ENCODE data around the gene DCLK1.

Gene DCLK1

DNA sequence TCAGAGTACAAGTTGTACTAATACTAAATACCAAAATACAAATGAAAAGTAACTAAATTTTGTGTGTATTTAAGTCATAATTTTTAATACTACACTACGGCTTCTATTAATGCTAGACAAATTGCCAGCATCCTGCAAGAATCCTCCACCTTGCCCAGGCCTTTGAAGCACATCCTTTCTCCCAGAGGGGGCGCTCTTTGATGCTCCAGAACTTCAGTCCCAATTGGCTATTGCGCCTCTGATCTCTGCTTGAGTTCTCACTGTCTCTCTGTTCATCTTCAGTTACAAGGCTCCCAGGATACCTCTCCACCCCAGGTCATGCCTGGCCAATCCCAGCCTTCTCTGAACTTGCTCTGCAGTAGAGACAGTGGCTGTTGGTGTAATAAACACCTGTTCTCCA lies 141.0 kb downstream of the DCLK1 start:
- H3K27ac ChIP-seq (replicated peaks), result no peak overlapping the region
- H3K4me3 ChIP-seq (replicated peaks; ENCODE audit: insufficient read depth, low read length), result no peak overlapping the region
- no peak for TF ChIP-seq SPI1 (IDR thresholded peaks at IDR 0.05; ENCODE audit: borderline replicate concordance, low read depth)
- TF ChIP-seq, protein P1, sequence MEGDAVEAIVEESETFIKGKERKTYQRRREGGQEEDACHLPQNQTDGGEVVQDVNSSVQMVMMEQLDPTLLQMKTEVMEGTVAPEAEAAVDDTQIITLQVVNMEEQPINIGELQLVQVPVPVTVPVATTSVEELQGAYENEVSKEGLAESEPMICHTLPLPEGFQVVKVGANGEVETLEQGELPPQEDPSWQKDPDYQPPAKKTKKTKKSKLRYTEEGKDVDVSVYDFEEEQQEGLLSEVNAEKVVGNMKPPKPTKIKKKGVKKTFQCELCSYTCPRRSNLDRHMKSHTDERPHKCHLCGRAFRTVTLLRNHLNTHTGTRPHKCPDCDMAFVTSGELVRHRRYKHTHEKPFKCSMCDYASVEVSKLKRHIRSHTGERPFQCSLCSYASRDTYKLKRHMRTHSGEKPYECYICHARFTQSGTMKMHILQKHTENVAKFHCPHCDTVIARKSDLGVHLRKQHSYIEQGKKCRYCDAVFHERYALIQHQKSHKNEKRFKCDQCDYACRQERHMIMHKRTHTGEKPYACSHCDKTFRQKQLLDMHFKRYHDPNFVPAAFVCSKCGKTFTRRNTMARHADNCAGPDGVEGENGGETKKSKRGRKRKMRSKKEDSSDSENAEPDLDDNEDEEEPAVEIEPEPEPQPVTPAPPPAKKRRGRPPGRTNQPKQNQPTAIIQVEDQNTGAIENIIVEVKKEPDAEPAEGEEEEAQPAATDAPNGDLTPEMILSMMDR (IDR thresholded peaks at IDR 0.05; ENCODE audit: insufficient read depth, low read length), result no peak
- TF ChIP-seq, protein P2, sequence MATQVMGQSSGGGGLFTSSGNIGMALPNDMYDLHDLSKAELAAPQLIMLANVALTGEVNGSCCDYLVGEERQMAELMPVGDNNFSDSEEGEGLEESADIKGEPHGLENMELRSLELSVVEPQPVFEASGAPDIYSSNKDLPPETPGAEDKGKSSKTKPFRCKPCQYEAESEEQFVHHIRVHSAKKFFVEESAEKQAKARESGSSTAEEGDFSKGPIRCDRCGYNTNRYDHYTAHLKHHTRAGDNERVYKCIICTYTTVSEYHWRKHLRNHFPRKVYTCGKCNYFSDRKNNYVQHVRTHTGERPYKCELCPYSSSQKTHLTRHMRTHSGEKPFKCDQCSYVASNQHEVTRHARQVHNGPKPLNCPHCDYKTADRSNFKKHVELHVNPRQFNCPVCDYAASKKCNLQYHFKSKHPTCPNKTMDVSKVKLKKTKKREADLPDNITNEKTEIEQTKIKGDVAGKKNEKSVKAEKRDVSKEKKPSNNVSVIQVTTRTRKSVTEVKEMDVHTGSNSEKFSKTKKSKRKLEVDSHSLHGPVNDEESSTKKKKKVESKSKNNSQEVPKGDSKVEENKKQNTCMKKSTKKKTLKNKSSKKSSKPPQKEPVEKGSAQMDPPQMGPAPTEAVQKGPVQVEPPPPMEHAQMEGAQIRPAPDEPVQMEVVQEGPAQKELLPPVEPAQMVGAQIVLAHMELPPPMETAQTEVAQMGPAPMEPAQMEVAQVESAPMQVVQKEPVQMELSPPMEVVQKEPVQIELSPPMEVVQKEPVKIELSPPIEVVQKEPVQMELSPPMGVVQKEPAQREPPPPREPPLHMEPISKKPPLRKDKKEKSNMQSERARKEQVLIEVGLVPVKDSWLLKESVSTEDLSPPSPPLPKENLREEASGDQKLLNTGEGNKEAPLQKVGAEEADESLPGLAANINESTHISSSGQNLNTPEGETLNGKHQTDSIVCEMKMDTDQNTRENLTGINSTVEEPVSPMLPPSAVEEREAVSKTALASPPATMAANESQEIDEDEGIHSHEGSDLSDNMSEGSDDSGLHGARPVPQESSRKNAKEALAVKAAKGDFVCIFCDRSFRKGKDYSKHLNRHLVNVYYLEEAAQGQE (IDR thresholded peaks at IDR 0.05; ENCODE audit: insufficient replicate concordance, low read depth), result no peak
- TF ChIP-seq POLR2AphosphoS5 (IDR thresholded peaks at IDR 0.05; ENCODE audit: low read depth), result no peak
- no peak for TF ChIP-seq GABPA (IDR thresholded peaks at IDR 0.05; ENCODE audit: low read depth)
- H3K27me3 ChIP-seq (ENCODE audit: insufficient read depth, poor library complexity, severe bottlenecking), result peaks cover 2% of the 10 kb centered on the region
- no peak for DNase-seq (ENCODE audit: low read depth in 1 of 2, low spot score in 1 of 2)

DNA sequence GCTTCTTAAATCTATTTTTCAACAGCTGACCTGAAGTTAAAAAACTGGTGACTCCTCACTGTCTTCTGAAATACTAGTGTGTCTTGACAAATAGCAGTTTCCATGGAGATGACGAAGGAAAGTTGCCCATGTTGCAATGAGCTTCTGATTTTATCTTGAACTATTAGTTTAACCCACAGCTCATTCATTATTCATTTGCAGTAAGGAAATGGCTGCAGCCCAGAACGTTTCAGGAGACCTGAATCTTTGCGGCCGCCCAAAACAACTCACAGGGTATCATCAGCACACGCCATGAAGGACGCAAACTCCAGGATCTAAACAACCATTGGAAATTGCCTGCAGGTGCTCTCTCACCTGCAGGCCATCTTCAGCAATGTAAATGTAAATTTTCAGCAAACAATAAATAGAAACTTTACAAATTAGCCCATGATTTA lies 142.5 kb downstream of the DCLK1 start:
- no peak for TF ChIP-seq POLR2AphosphoS5 (IDR thresholded peaks at IDR 0.05; ENCODE audit: low read depth)
- TF ChIP-seq GABPA (IDR thresholded peaks at IDR 0.05; ENCODE audit: low read depth), result no peak
- TF ChIP-seq, protein P1 (IDR thresholded peaks at IDR 0.05; ENCODE audit: insufficient read depth, low read length), result no peak
- no peak for TF ChIP-seq SPI1 (IDR thresholded peaks at IDR 0.05; ENCODE audit: borderline replicate concordance, low read depth)
- TF ChIP-seq, protein P2 (IDR thresholded peaks at IDR 0.05; ENCODE audit: insufficient replicate concordance, low read depth), result no peak
- Histone ChIP-seq H3K27ac (replicated peaks) (no peak overlapping the region), H3K27me3 (ENCODE audit: insufficient read depth, poor library complexity, severe bottlenecking) (peaks cover 2% of the 10 kb centered on the region), H3K4me3 (replicated peaks; ENCODE audit: insufficient read depth, low read length) (no peak overlapping the region)
- no peak for DNase-seq (ENCODE audit: low read depth in 1 of 2, low spot score in 1 of 2)

DNA sequence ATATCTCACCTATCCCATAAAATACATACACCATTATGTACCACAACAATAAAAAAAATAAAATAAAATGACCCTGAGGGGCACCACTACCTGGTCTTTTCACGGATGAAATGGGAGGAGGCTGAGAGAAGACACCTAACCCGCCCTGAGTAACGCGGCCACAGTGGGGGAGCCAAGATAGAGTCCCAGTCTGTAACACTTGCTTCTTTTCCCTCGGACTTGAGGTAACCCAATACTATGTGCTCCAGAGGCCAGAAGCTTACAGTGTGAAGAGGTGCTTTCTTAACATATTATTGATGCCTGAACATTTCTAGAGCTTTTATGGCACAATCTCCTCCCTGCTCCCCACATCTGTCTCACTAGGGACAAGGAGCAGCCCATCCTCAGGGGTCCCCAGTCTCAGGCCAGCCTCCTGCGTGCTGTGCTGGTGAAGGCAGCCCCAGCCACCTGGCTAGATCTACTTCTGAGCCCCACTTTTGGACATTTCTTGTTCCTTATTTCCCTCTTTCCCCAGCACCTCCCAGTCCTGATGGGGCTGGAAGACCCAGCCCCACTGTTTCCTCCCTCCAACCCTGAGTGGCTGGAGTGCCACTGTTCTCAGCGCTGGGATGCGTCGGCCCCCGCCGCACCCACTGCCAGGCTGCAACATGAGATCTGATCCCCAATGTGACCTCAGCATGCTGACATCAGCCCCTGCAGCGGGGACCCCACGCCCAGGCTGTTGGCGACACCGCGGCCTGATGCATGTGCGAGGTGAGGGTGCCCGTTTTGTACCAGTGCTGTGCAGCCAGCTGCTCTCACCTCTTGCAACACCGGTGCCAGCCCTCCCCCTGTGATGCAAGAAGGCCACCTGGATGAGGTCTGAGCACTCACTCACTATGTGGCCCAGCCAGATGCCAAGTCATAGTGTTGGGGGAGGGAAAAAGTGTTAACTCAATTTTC lies 143.3 kb downstream of the DCLK1 start:
- DNase-seq (ENCODE audit: low read depth in 1 of 2, low spot score in 1 of 2), result no peak

DNA sequence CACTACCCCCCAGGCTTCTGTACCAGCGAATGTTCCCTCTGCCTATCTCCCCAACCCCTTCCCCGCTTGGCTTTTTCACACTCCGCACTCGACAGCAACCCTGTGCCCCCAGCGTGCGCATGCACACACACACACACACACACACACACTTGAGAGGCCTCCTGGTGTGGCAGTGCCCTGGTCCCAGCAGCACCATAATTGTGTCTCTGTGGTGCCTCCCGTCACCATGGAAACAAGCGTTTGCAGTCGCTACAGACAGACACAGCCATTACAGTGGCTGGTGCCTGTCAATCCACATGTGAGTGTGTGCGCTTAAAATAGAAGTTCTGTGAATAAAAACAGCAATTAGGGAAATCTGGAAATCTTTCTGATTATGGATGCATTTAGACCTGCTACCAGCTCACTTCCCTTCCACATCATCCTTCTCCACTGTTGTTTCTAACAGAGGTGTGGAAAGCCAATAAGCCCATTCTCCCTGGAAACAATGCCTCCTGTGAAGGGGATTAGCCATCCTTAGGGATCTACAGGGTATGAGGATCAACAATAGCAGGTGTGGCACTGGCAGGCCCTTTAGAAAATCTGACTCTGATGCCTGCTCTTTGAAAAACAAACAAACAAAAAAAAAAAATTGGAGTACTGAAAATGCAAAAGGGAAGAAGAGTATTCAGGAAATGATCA lies 146.3 kb downstream of the DCLK1 start:
- TF ChIP-seq POLR2AphosphoS5 (IDR thresholded peaks at IDR 0.05; ENCODE audit: low read depth) (no peak), GABPA (IDR thresholded peaks at IDR 0.05; ENCODE audit: low read depth) (no peak), SPI1 (IDR thresholded peaks at IDR 0.05; ENCODE audit: borderline replicate concordance, low read depth) (no peak)
- TF ChIP-seq, protein P1 (IDR thresholded peaks at IDR 0.05; ENCODE audit: insufficient read depth, low read length), result no peak
- TF ChIP-seq, protein P2 (IDR thresholded peaks at IDR 0.05; ENCODE audit: insufficient replicate concordance, low read depth), result no peak
- H3K4me3 ChIP-seq (replicated peaks; ENCODE audit: insufficient read depth, low read length), result no peak overlapping the region

More for the DNA sequence above, 143.3 kb downstream of the DCLK1 start:
- H3K4me3 ChIP-seq (replicated peaks; ENCODE audit: insufficient read depth, low read length), result no peak overlapping the region
- H3K27me3 ChIP-seq (ENCODE audit: insufficient read depth, poor library complexity, severe bottlenecking), result peaks cover 2% of the 10 kb centered on the region
- H3K27ac ChIP-seq (replicated peaks), result no peak overlapping the region
- TF ChIP-seq POLR2AphosphoS5 (IDR thresholded peaks at IDR 0.05; ENCODE audit: low read depth), result 0 out of 2 replicates have a peak, but pooled peaks have one; percentile 39
- no peak for TF ChIP-seq SPI1 (IDR thresholded peaks at IDR 0.05; ENCODE audit: borderline replicate concordance, low read depth)

More for the DNA sequence above, 146.3 kb downstream of the DCLK1 start:
- no peak for DNase-seq (ENCODE audit: low read depth in 1 of 2, low spot score in 1 of 2)
- no peaks in the 10 kb centered on the region for H3K27me3 ChIP-seq (ENCODE audit: insufficient read depth, poor library complexity, severe bottlenecking)
- no peak overlapping the region for H3K27ac ChIP-seq (replicated peaks)
